Lower leg skin (tissue), 4 donors: Measurements from ENCODE around the gene CR1L. TPM values are rescaled to one million over a fixed set of nuclear protein-coding genes. Genes with fewer than 3 reads are reported as not detected.
A peak's percentile ranks its signal among the peaks of the same experiment; 100 is the strongest.

ENCODE experiments used
- DNase-seq, 2 donors: peaks; one replicate each; pipeline ENCODE4 v3.0.0-alpha.2; 2019; ENCODE audit warnings: low spot score in 2 of 2
- H3K4me3 ChIP-seq: fragments of 200-600 bp; sonication (generic); 2 replicates; pipeline ENCODE4 v1.5.1; 2017; ENCODE audit warnings: mild to moderate bottlenecking, low read depth; ENCODE audit not compliant: poor library complexity, severe bottlenecking
- CTCF ChIP-seq, 3 donors: fragments of 450-650 bp; IDR thresholded peaks; one replicate each; pipeline ENCODE4 v1.5.1; 2016; ENCODE audit warnings: antibody characterized with exemption in 3 of 3, mild to moderate bottlenecking in 3 of 3, moderate library complexity in 2 of 3
- POLR2A ChIP-seq, 2 donors: fragments of 450-650 bp; IDR thresholded peaks; one replicate each; pipeline ENCODE4 v1.6.1; 2016 to 2017; ENCODE audit warnings: antibody characterized with exemption in 2 of 2, mild to moderate bottlenecking in 1 of 2, moderate library complexity in 1 of 2
- WGBS, 2 donors: methylation state at CpG; one replicate each; pipeline ENCODE4 v1.1.5; 2018; 5-methylcytosine and 5-hydroxymethylcytosine counted together
- intact Hi-C: fragments of 100-400 bp; cut with DNase I; formaldehyde crosslinking; loops from one replicate; pipeline ENCODE4 v1.15.0; 2023; ENCODE audit warnings: low total_unique reads
- total RNA-seq, 4 donors: library from RNA; depleted of rRNA; stranded (reverse); fragments of >200 nt; gene quantifications; one replicate each; pipeline ENCODE4 v1.1.0, GENCODE V29; 2016

CR1L gene
- total RNA-seq, 4 donors from 2014 or later = not detected

GRCh38 chr1:207752456-207752998 lies 107.6 kb downstream of the CR1L start:
- peak overlapping the region; percentile 96 for H3K4me3 ChIP-seq
- TF ChIP-seq POLR2A (IDR thresholded peaks at IDR 0.05) = no peak
- TF ChIP-seq CTCF (IDR thresholded peaks at IDR 0.05) = no peak
- DNase-seq = peak in 1 of 2 donors; percentile 82
- intact Hi-C loops = no loop called here
- 1 to 2% methylated on average over 28 to 30 of the region's 30 CpGs for WGBS, 2 donors

GRCh38 chr1:207753611-207754010 lies 108.7 kb downstream of the CR1L start:
- no peak for DNase-seq
- no peak overlapping the region for H3K4me3 ChIP-seq
- no peak for TF ChIP-seq POLR2A (IDR thresholded peaks at IDR 0.05)
- TF ChIP-seq CTCF (IDR thresholded peaks at IDR 0.05) = no peak
- 78 to 80% methylated on average over 7 of the region's 7 CpGs for WGBS, 2 donors
- intact Hi-C loops = no loop called here

GRCh38 chr1:207754011-207754410 lies 109.1 kb downstream of the CR1L start:
- 73 to 87% methylated on average over 4 of the region's 4 CpGs for WGBS, 2 donors

GRCh38 chr1:207754974-207755700 lies 110.2 kb downstream of the CR1L start:
- no peak overlapping the region for H3K4me3 ChIP-seq
- WGBS, 2 donors = 76 to 77% methylated on average over 7 of the region's 7 CpGs
- DNase-seq = no peak
- intact Hi-C loops = no loop called here
- TF ChIP-seq CTCF (IDR thresholded peaks at IDR 0.05) = no peak
- TF ChIP-seq POLR2A (IDR thresholded peaks at IDR 0.05) = no peak

More at GRCh38 chr1:207754011-207754410, 109.1 kb downstream of the CR1L start:
- intact Hi-C loops = no loop called here
- no peak for TF ChIP-seq POLR2A (IDR thresholded peaks at IDR 0.05)
- TF ChIP-seq CTCF (IDR thresholded peaks at IDR 0.05) = no peak
- DNase-seq = no peak
- no peak overlapping the region for H3K4me3 ChIP-seq

- intact Hi-C loops = no loop called here
- no peak for TF ChIP-seq POLR2A (IDR thresholded peaks at IDR 0.05)
- no peak for TF ChIP-seq CTCF (IDR thresholded peaks at IDR 0.05)
- DNase-seq = no peak
- H3K4me3 ChIP-seq = no peak overlapping the region
- 55 to 69% methylated on average over 2 of the region's 2 CpGs for WGBS, 2 donors
Measured at GRCh38 chr1:207755846-207756693, 111.1 kb downstream of the CR1L start.
